ENCODE measurements around the gene TMEM163. TPM values are rescaled to one million over a fixed set of nuclear protein-coding genes. Genes with fewer than 3 reads are reported as not detected.

TMEM163 gene
- total and polyA plus RNA-seq, 9 donors, result 0.24 to 3.6 (median 1.5) TPM

- no peak for DNase-seq
- Histone ChIP-seq H3K27ac (no peak overlapping the region), H3K27me3 (no peaks in the 10 kb centered on the region), H3K4me3 (no peak overlapping the region), H3K9me3 (no peaks in the 10 kb centered on the region), H3K4me1 (ENCODE audit: insufficient read depth) (no peaks in the 10 kb centered on the region), H3K36me3 (no peaks in the 10 kb centered on the region)
- TF ChIP-seq EP300 (IDR thresholded peaks at IDR 0.05) (no peak), POLR2A (IDR thresholded peaks at IDR 0.05) (no peak), CTCF (IDR thresholded peaks at IDR 0.05) (no peak)
- intact Hi-C loops (cut with DNase I), result no loop called here
- WGBS, 3 donors, result 81 to 85% (median 83%) methylated on average over 4 of the region's 4 CpGs
These were observed 116.1 kb downstream of the TMEM163 start for GRCh38 chr2:134602666-134603065.

- TF ChIP-seq CTCF (IDR thresholded peaks at IDR 0.05), result no peak
- no peak for TF ChIP-seq POLR2A (IDR thresholded peaks at IDR 0.05)
- TF ChIP-seq EP300 (IDR thresholded peaks at IDR 0.05), result no peak
- no peak overlapping the region for H3K27ac ChIP-seq
- no peaks in the 10 kb centered on the region for H3K4me1 ChIP-seq (ENCODE audit: insufficient read depth)
- intact Hi-C loops (cut with DNase I), result no loop called here
- no peak for DNase-seq
- H3K9me3 ChIP-seq, result no peaks in the 10 kb centered on the region
- no peak overlapping the region for H3K4me3 ChIP-seq
- H3K27me3 ChIP-seq, result no peaks in the 10 kb centered on the region
- 88 to 94% (median 89%) methylated on average over 11 of the region's 11 CpGs for WGBS, 3 donors
- H3K36me3 ChIP-seq, result no peaks in the 10 kb centered on the region
These were observed 117.5 kb downstream of the TMEM163 start for GRCh38 chr2:134601264-134601663.

- Histone ChIP-seq H3K27me3 (no peaks in the 10 kb centered on the region), H3K4me3 (no peak overlapping the region), H3K9me3 (no peaks in the 10 kb centered on the region), H3K4me1 (ENCODE audit: insufficient read depth) (no peaks in the 10 kb centered on the region), H3K36me3 (no peaks in the 10 kb centered on the region), H3K27ac (no peak overlapping the region)
- intact Hi-C loops (cut with DNase I), result no loop called here
- WGBS, 3 donors, result 88 to 92% (median 90%) methylated on average over 2 of the region's 2 CpGs
- TF ChIP-seq EP300 (IDR thresholded peaks at IDR 0.05), result no peak
- TF ChIP-seq CTCF (IDR thresholded peaks at IDR 0.05), result no peak
- no peak for TF ChIP-seq POLR2A (IDR thresholded peaks at IDR 0.05)
- DNase-seq, result no peak
These were observed 118.6 kb downstream of the TMEM163 start for GRCh38 chr2:134600208-134600607.

GRCh38 chr2:134599236-134599635, 119.6 kb downstream of the TMEM163 start:
- Histone ChIP-seq H3K36me3 (no peaks in the 10 kb centered on the region), H3K9me3 (no peaks in the 10 kb centered on the region), H3K4me3 (no peak overlapping the region), H3K4me1 (ENCODE audit: insufficient read depth) (no peaks in the 10 kb centered on the region), H3K27ac (no peak overlapping the region), H3K27me3 (no peaks in the 10 kb centered on the region)
- WGBS, 3 donors, result 82 to 87% (median 85%) methylated on average over 3 of the region's 3 CpGs
- TF ChIP-seq EP300 (IDR thresholded peaks at IDR 0.05) (no peak), CTCF (IDR thresholded peaks at IDR 0.05) (no peak)
- no peak for DNase-seq
- intact Hi-C loops (cut with DNase I), result no loop called here

- peaks cover 0 to 2% of the 10 kb centered on the region in 2 donors for H3K9me3 ChIP-seq
- DNase-seq, result no peak
- 71 to 88% (median 79%) methylated on average over 6 of the region's 6 CpGs for WGBS, 3 donors
- no peak for TF ChIP-seq EP300 (IDR thresholded peaks at IDR 0.05)
- TF ChIP-seq POLR2A (IDR thresholded peaks at IDR 0.05), result no peak
- no peak for TF ChIP-seq CTCF (IDR thresholded peaks at IDR 0.05)
- intact Hi-C loops (cut with DNase I), result no loop called here
- no peaks in the 10 kb centered on the region for H3K27me3 ChIP-seq
- no peak overlapping the region for H3K4me3 ChIP-seq
- H3K36me3 ChIP-seq, result no peaks in the 10 kb centered on the region
- no peaks in the 10 kb centered on the region for H3K4me1 ChIP-seq (ENCODE audit: insufficient read depth)
- no peak overlapping the region for H3K27ac ChIP-seq
These were observed 124.4 kb downstream of the TMEM163 start for GRCh38 chr2:134594399-134594798.
